Measurements from ENCODE around the gene TDP2. TPM values are rescaled to one million over a fixed set of nuclear protein-coding genes. Genes with fewer than 3 reads are reported as not detected.

The TDP2 gene
- total and polyA plus RNA-seq, 9 of the 15 experiments (the other 6 are each of a cell fraction or from before 2014, with no cell fraction given), result 27.7 to 60.1 (median 31.8) TPM

DNA sequence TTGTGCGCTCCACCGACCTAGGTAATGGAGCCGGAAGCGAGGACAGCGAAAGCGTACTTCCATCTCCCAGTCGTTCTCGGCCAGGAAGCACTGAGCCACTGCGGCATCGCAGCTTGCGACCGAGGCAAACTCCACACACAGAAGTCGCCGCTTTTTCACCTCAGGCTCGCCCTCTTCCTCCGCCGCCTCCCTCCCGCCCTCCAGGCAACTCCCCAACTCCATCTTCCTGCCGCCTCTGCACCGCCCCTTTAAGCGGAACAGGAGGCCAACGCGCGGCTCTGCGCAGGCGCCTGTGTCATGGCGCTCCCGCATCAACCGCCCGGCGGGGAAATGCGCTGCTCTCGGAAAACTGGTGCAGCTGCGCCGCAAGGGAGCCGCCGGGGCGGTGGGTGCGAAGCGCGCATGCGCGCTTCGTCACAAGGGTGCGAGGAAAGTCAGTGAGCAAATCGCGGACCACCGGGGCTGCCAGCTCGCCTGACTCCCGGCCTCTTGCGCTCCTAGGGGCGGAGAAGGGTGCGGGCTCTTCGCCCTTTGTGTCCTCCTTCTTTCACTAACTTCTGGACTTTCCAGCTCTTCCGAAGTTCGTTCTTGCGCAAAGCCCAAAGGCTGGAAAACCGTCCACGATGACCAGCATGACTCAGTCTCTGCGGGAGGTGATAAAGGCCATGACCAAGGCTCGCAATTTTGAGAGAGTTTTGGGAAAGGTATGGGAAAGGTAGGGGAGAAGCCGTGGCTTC is at the start of gene TDP2, which contains the start of gene ACOT13 (continued):
- TF ChIP-seq, protein P1, sequence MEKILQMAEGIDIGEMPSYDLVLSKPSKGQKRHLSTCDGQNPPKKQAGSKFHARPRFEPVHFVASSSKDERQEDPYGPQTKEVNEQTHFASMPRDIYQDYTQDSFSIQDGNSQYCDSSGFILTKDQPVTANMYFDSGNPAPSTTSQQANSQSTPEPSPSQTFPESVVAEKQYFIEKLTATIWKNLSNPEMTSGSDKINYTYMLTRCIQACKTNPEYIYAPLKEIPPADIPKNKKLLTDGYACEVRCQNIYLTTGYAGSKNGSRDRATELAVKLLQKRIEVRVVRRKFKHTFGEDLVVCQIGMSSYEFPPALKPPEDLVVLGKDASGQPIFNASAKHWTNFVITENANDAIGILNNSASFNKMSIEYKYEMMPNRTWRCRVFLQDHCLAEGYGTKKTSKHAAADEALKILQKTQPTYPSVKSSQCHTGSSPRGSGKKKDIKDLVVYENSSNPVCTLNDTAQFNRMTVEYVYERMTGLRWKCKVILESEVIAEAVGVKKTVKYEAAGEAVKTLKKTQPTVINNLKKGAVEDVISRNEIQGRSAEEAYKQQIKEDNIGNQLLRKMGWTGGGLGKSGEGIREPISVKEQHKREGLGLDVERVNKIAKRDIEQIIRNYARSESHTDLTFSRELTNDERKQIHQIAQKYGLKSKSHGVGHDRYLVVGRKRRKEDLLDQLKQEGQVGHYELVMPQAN (IDR thresholded peaks at IDR 0.05; ENCODE audit: borderline replicate concordance), result 0 out of 2 replicates have a peak, but pooled peaks have one; percentile 47
- TF ChIP-seq, protein P2, sequence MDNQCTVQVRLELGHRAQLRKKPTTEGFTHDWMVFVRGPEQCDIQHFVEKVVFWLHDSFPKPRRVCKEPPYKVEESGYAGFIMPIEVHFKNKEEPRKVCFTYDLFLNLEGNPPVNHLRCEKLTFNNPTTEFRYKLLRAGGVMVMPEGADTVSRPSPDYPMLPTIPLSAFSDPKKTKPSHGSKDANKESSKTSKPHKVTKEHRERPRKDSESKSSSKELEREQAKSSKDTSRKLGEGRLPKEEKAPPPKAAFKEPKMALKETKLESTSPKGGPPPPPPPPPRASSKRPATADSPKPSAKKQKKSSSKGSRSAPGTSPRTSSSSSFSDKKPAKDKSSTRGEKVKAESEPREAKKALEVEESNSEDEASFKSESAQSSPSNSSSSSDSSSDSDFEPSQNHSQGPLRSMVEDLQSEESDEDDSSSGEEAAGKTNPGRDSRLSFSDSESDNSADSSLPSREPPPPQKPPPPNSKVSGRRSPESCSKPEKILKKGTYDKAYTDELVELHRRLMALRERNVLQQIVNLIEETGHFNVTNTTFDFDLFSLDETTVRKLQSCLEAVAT (IDR thresholded peaks at IDR 0.05), result peak; percentile 82 to 90; a peak in 3 of 4 replicates
- TF ChIP-seq, protein P3, sequence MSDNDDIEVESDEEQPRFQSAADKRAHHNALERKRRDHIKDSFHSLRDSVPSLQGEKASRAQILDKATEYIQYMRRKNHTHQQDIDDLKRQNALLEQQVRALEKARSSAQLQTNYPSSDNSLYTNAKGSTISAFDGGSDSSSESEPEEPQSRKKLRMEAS (CRISPR knock-in tag; IDR thresholded peaks at IDR 0.05), result peak; percentile 22; the same call in 1 of the 2 replicates
- TF ChIP-seq, protein P4, sequence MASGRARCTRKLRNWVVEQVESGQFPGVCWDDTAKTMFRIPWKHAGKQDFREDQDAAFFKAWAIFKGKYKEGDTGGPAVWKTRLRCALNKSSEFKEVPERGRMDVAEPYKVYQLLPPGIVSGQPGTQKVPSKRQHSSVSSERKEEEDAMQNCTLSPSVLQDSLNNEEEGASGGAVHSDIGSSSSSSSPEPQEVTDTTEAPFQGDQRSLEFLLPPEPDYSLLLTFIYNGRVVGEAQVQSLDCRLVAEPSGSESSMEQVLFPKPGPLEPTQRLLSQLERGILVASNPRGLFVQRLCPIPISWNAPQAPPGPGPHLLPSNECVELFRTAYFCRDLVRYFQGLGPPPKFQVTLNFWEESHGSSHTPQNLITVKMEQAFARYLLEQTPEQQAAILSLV (tag; IDR thresholded peaks at IDR 0.05), result 0 out of 2 replicates have a peak, but pooled peaks have one; percentile 47
- TF ChIP-seq TOE1 (IDR thresholded peaks at IDR 0.05; ENCODE audit: borderline replicate concordance) (peak; percentile 96), TOE1 (CRISPR knock-in tag; IDR thresholded peaks at IDR 0.05; ENCODE audit: borderline replicate concordance, low read depth) (no peak), MTA1 (IDR thresholded peaks at IDR 0.05; ENCODE audit: borderline replicate concordance) (peak; percentile 76; the same call in 1 of the 2 replicates), ZNF175 (CRISPR knock-in tag; IDR thresholded peaks at IDR 0.05; ENCODE audit: low read depth) (no peak), KLF16 (IDR thresholded peaks at IDR 0.05) (no peak), DNMT1 (IDR thresholded peaks at IDR 0.05) (0 out of 2 replicates have a peak, but pooled peaks have one; percentile 9), ARNT (IDR thresholded peaks at IDR 0.05) (peak in 1 of 2 experiments; percentile 47; a peak in 1 of 4 replicates), CEBPB (tag; IDR thresholded peaks at IDR 0.05) (peak; percentile 96), LARP7 (IDR thresholded peaks at IDR 0.05) (no peak), SP1 (CRISPR knock-in tag; IDR thresholded peaks at IDR 0.05) (peak; percentile 79), MEIS2 (IDR thresholded peaks at IDR 0.05; ENCODE audit: partially characterized antibody) (peak; percentile 94), SREBF1 (IDR thresholded peaks at IDR 0.05; ENCODE audit: borderline replicate concordance, low read depth, low read length) (peak; percentile 77; the same call in 1 of the 2 replicates), COPS2 (conservative IDR thresholded peaks at IDR 0.05) (no peak), TCF7 (IDR thresholded peaks at IDR 0.05; ENCODE audit: borderline replicate concordance) (peak; percentile 34; the same call in 1 of the 2 replicates), RFX5 (IDR thresholded peaks at IDR 0.05; ENCODE audit: low read depth, low read length) (no peak), CC2D1A (IDR thresholded peaks at IDR 0.05) (peak; percentile 47; the same call in 1 of the 2 replicates), PHF20 (IDR thresholded peaks at IDR 0.05; ENCODE audit: partially characterized antibody) (peak; percentile 87)
- TF ChIP-seq, protein P5, sequence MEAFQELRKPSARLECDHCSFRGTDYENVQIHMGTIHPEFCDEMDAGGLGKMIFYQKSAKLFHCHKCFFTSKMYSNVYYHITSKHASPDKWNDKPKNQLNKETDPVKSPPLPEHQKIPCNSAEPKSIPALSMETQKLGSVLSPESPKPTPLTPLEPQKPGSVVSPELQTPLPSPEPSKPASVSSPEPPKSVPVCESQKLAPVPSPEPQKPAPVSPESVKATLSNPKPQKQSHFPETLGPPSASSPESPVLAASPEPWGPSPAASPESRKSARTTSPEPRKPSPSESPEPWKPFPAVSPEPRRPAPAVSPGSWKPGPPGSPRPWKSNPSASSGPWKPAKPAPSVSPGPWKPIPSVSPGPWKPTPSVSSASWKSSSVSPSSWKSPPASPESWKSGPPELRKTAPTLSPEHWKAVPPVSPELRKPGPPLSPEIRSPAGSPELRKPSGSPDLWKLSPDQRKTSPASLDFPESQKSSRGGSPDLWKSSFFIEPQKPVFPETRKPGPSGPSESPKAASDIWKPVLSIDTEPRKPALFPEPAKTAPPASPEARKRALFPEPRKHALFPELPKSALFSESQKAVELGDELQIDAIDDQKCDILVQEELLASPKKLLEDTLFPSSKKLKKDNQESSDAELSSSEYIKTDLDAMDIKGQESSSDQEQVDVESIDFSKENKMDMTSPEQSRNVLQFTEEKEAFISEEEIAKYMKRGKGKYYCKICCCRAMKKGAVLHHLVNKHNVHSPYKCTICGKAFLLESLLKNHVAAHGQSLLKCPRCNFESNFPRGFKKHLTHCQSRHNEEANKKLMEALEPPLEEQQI (IDR thresholded peaks at IDR 0.05), result peak; percentile 56; the same call in 1 of the 2 replicates
